Keratinocyte (primary cell): ENCODE data around the gene FAM135A.
"Not testable (repeated sequence)": the region's sequence is repeated elsewhere in the genome, so short reads cannot be mapped to it uniquely, and the experiment has no call there.

Source experiments
- CTCF ChIP-seq, 3 experiments: IDR thresholded peaks in 1 of 3; conservative IDR thresholded peaks in 1 of 3; optimal IDR thresholded peaks in 1 of 3; 2 replicates in 2 of 3; 3 replicates in 1 of 3; pipeline versions ENCODE3 to v1.5.1; 2011; ENCODE audit warnings: low read length in 3 of 3, mild to moderate bottlenecking in 3 of 3, moderate library complexity in 2 of 3, control low read depth in 1 of 3, inconsistent platforms in 1 of 3; ENCODE audit not compliant: insufficient read depth in 2 of 3; ENCODE audit errors: extremely low read depth in 1 of 3
- EZH2 ChIP-seq: IDR thresholded peaks from one replicate; pipeline ENCODE4 v1.6.1; 2012; ENCODE audit warnings: inconsistent platforms, mild to moderate bottlenecking, low read length, moderate library complexity

- not testable (repeated sequence) for TF ChIP-seq CTCF (optimal IDR thresholded peaks at IDR 0.05 in 1 of 3, IDR thresholded peaks at IDR 0.05 in 1 of 3, conservative IDR thresholded peaks at IDR 0.05 in 1 of 3; ENCODE audit: extremely low read depth in 1 of 3, insufficient read depth in 2 of 3, low read length in 3 of 3); EZH2
Observed at GRCh38 chr6:70459699-70460098, 46.4 kb downstream of the FAM135A start.
